GM12801 (cell line): Measurements from ENCODE around the gene CDK3.

Experiments
- CTCF ChIP-seq: IDR thresholded peaks from one replicate; pipeline ENCODE4 v1.5.1; 2011; ENCODE audit warnings: control low read depth; ENCODE audit not compliant: insufficient read length; ENCODE audit errors: extremely low read depth

CDK3 gene

GRCh38 chr17:76051561-76051960 lies 50.9 kb downstream of the CDK3 start:
- no peak for TF ChIP-seq CTCF

DNA sequence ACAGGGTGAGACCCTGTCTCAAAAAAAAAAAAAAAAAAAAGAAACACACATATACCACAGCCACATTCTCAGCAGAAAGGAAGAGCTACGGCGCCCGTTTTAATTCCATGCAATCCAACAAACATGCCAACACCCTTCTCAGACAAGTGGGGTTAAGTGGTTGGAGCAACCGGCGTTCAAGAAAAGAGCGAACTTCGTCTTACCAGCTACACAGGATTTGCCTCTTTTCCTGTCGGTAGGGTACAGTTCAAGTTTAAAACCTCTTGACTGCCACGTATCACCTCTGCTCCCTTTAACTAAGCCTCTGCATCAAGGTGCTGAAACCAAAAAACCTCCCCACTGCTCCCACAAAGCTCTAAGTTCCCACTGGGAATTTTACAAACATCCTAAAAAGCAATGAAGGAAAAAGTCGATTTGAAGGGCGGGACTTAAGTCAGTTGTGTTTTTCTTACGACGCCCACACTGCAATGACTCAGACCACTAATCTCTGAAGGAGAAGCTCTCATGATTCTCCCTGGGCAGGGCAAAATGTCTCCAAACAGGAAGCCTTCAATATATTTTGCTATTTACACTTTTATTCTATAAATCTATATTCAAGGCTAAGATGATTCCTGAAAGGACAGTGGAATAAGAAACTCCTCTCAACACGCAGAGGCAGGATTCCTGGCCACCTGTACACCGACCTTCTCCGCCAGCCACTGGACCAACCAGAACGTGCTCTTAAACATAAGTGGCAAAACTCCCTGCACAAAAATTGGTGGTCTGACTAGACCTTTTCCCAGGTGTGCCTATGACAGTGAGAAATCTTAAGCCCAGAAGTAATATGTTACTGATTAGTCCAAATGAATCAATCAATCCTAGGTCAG lies 52.8 kb downstream of the CDK3 start:
- TF ChIP-seq CTCF: no peak

GRCh38 chr17:76054112-76054476 lies 53.4 kb downstream of the CDK3 start:
- TF ChIP-seq CTCF: no peak
